ENCODE data around the gene NAA25.

DNA sequence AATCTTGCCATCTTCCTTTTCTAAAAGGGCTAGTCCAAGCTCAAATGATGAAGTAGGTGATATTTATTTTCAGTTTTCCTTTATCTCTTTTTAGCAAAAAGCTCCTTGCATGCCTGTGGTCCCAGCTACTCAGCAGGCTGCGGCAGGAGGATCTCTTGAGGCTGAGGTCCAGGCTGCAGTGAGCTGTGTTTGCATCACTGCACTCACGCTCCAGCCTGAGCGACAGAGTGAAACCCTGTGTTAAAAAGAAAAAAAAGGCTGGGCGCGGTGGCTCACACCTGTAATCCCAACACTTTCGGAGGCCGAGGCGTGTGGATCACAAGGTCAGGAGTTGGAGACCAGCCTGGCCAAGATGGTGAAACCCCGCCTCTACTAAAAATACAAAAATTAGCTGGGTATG lies 100.6 kb downstream of the NAA25 start:
- TF ChIP-seq, protein P1, sequence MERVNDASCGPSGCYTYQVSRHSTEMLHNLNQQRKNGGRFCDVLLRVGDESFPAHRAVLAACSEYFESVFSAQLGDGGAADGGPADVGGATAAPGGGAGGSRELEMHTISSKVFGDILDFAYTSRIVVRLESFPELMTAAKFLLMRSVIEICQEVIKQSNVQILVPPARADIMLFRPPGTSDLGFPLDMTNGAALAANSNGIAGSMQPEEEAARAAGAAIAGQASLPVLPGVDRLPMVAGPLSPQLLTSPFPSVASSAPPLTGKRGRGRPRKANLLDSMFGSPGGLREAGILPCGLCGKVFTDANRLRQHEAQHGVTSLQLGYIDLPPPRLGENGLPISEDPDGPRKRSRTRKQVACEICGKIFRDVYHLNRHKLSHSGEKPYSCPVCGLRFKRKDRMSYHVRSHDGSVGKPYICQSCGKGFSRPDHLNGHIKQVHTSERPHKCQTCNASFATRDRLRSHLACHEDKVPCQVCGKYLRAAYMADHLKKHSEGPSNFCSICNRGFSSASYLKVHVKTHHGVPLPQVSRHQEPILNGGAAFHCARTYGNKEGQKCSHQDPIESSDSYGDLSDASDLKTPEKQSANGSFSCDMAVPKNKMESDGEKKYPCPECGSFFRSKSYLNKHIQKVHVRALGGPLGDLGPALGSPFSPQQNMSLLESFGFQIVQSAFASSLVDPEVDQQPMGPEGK (CRISPR knock-in tag; IDR thresholded peaks at IDR 0.05; ENCODE audit: borderline replicate concordance), result no peak
- TF ChIP-seq CSRNP3 (CRISPR knock-in tag; IDR thresholded peaks at IDR 0.05) (no peak), ZNF8 (CRISPR knock-in tag; IDR thresholded peaks at IDR 0.05) (no peak), RARB (CRISPR knock-in tag; IDR thresholded peaks at IDR 0.05) (no peak)
